Keratinocyte (primary cell): ENCODE data around the gene CASKIN2.

Experiments
- EZH2 ChIP-seq: IDR thresholded peaks from one replicate; pipeline ENCODE4 v1.6.1; 2012; ENCODE audit warnings: inconsistent platforms, mild to moderate bottlenecking, low read length, moderate library complexity
- TF ChIP-seq, protein P1 (sequence below), 3 experiments: IDR thresholded peaks in 1 of 3; conservative IDR thresholded peaks in 1 of 3; optimal IDR thresholded peaks in 1 of 3; 2 replicates in 2 of 3; 3 replicates in 1 of 3; pipeline versions ENCODE3 to v1.5.1; 2011; ENCODE audit warnings: low read length in 3 of 3, mild to moderate bottlenecking in 3 of 3, moderate library complexity in 2 of 3, control low read depth in 1 of 3, inconsistent platforms in 1 of 3; ENCODE audit not compliant: insufficient read depth in 2 of 3; ENCODE audit errors: extremely low read depth in 1 of 3

DNA sequence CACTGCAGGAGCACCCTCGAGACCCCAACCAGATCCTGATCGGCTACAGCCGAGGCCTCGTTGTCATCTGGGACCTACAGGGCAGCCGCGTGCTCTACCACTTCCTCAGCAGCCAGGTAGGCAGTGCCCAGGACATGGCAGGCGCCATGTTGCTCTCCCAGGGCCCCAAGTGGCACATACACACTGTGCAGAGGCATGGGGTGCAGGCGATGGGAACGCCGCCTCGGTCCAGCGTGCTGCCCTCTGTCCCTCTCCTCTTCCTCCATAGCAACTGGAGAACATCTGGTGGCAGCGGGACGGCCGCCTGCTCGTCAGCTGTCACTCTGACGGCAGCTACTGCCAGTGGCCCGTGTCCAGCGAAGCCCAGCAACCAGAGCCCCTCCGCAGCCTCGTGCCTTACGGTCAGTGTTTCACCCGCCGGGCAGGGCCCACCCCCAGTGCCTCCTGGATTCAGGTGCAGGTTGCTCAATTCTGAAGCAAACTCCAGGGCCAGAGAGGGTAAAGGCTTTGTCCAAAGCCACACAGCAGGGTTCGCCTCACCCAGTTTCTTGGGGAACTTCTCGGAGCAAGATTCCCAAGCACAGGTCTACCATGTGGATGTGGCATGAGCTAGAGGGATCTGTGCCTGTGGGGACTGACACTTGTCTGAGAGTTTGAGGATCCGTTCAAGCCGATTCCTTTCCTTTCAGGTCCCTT, 47.9 kb upstream of the CASKIN2 start:
- TF ChIP-seq, protein P1, sequence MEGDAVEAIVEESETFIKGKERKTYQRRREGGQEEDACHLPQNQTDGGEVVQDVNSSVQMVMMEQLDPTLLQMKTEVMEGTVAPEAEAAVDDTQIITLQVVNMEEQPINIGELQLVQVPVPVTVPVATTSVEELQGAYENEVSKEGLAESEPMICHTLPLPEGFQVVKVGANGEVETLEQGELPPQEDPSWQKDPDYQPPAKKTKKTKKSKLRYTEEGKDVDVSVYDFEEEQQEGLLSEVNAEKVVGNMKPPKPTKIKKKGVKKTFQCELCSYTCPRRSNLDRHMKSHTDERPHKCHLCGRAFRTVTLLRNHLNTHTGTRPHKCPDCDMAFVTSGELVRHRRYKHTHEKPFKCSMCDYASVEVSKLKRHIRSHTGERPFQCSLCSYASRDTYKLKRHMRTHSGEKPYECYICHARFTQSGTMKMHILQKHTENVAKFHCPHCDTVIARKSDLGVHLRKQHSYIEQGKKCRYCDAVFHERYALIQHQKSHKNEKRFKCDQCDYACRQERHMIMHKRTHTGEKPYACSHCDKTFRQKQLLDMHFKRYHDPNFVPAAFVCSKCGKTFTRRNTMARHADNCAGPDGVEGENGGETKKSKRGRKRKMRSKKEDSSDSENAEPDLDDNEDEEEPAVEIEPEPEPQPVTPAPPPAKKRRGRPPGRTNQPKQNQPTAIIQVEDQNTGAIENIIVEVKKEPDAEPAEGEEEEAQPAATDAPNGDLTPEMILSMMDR (optimal IDR thresholded peaks at IDR 0.05 in 1 of 3, IDR thresholded peaks at IDR 0.05 in 1 of 3, conservative IDR thresholded peaks at IDR 0.05 in 1 of 3; ENCODE audit: extremely low read depth in 1 of 3, insufficient read depth in 2 of 3, low read length in 3 of 3), result no peak
- TF ChIP-seq EZH2, result no peak
